Transverse colon (tissue), 4 donors: ENCODE results near the gene PLEKHA1. TPM values are rescaled to one million over a fixed set of nuclear protein-coding genes. Genes with fewer than 3 reads are reported as not detected.

ENCODE experiments used
- DNase-seq: peaks from one replicate; pipeline ENCODE4 v3.0.0-alpha.2; 2019
- H3K27ac ChIP-seq, 4 donors: fragments of 200-600 bp; sonication (generic); 2 replicates each; pipeline ENCODE4 v1.5.1; 2016 to 2018; ENCODE audit warnings: inconsistent platforms in 4 of 4
- H3K27me3 ChIP-seq: fragments of 200-600 bp; sonication (generic); 2 replicates; pipeline ENCODE4 v1.5.1; 2017; ENCODE audit warnings: inconsistent platforms
- H3K36me3 ChIP-seq, 4 donors: fragments of 200-600 bp; sonication (generic); 2 replicates each; pipeline ENCODE4 v1.5.1; 2017 to 2019; ENCODE audit warnings: inconsistent platforms in 4 of 4
- H3K4me1 ChIP-seq, 4 donors: fragments of 200-600 bp; sonication (generic); 2 replicates each; pipeline ENCODE4 v1.5.1; 2017 to 2020; ENCODE audit warnings: inconsistent platforms in 4 of 4
- H3K4me3 ChIP-seq, 4 donors: fragments of 200-600 bp; sonication (generic); 1 replicate in 1 of 4; 2 replicates in 3 of 4; pipeline versions ENCODE4 v1.5.1 to v1.6.1; 2017 to 2019; ENCODE audit warnings: inconsistent platforms in 4 of 4
- H3K9me3 ChIP-seq, 2 donors: fragments of 200-600 bp; sonication (generic); 2 replicates each; pipeline ENCODE4 v1.5.1; 2017 to 2019; ENCODE audit warnings: inconsistent platforms in 2 of 2
- CTCF ChIP-seq, 5 experiments: fragments of 200-600 bp in 3 of 5; fragments of 450-650 bp in 2 of 5; sonication (generic) in 3 of 5; IDR thresholded peaks; 1 replicate in 2 of 5; 2 replicates in 3 of 5; pipeline ENCODE4 v1.5.1; 2016 to 2017; ENCODE audit warnings: antibody characterized with exemption in 5 of 5, inconsistent platforms in 3 of 5, mild to moderate bottlenecking in 2 of 5, moderate library complexity in 1 of 5
- EP300 ChIP-seq: sonication (generic); formaldehyde crosslinking; IDR thresholded peaks from one replicate; pipeline ENCODE4 v1.6.1; 2017; ENCODE audit warnings: antibody characterized with exemption, low read depth
- POLR2A ChIP-seq: fragments of 450-650 bp; IDR thresholded peaks from one replicate; pipeline ENCODE4 v1.6.1; 2016; ENCODE audit warnings: antibody characterized with exemption, mild to moderate bottlenecking, moderate library complexity
- POLR2AphosphoS5 ChIP-seq, 3 donors: sonication (generic); formaldehyde crosslinking; IDR thresholded peaks; one replicate each; pipeline ENCODE4 v1.6.1; 2016; ENCODE audit warnings: antibody characterized with exemption in 3 of 3
- WGBS, 2 donors: methylation state at CpG; one replicate each; pipeline ENCODE4 v1.1.5; 2018; ENCODE audit warnings: low coverage in 1 of 2; 5-methylcytosine and 5-hydroxymethylcytosine counted together
- in situ Hi-C, 4 donors: fragments of 200-750 bp; cut with MboI; loops; one replicate each; pipeline versions ENCODE4 v1.15.0 to v1.15.1; 2017; ENCODE audit warnings: low sequenced_read_pairs in 3 of 4, low pct_ligation_motif_present in 1 of 4, low pct_unique_long_range_greater_than_20kb in 1 of 4
- intact Hi-C: fragments of 100-400 bp; cut with DNase I; formaldehyde crosslinking; loops from one replicate; pipeline ENCODE4 v1.15.1; 2023; ENCODE audit warnings: low total_unique reads
- total RNA-seq, 4 donors: library from RNA; depleted of rRNA; stranded (reverse); fragments of >200 nt; gene quantifications; one replicate each; pipeline ENCODE4 v1.1.0, GENCODE V29; 2016

Gene PLEKHA1
- total RNA-seq, 4 donors from 2014 or later, result 10.7 to 40.3 (median 28.9) TPM

GRCh38 chr10:122347170-122347841, 27.2 kb upstream of the PLEKHA1 start:
- no peak for TF ChIP-seq POLR2AphosphoS5 (IDR thresholded peaks at IDR 0.05)
- no peak for TF ChIP-seq POLR2A
- no peak for TF ChIP-seq EP300
- TF ChIP-seq CTCF (IDR thresholded peaks at IDR 0.05), result no peak
- DNase-seq, result no peak
- Histone ChIP-seq H3K4me1 (peaks cover 0 to 10% (median 5%) of the 10 kb centered on the region in 4 donors), H3K27me3 (no peaks in the 10 kb centered on the region), H3K27ac (no peak overlapping the region), H3K9me3 (no peaks in the 10 kb centered on the region), H3K4me3 (no peak overlapping the region), H3K36me3 (no peaks in the 10 kb centered on the region)
- intact Hi-C loops (no loop called here), in situ Hi-C loops (loop anchor here in 2 of 4 donors (10.0 kb wide), 1 partner anchor 87 kb away; no protein-coding TSS in a partner anchor)
- WGBS, 2 donors, result 82% methylated on average over 8 of the region's 8 CpGs; no CpG with 5 or more reads in 1 of the 2 donors

GRCh38 chr10:122348512-122348911, 26.0 kb upstream of the PLEKHA1 start:
- TF ChIP-seq POLR2A, result no peak
- Histone ChIP-seq H3K36me3 (no peaks in the 10 kb centered on the region), H3K9me3 (no peaks in the 10 kb centered on the region), H3K27me3 (no peaks in the 10 kb centered on the region), H3K4me1 (peaks cover 0 to 10% (median 5%) of the 10 kb centered on the region in 4 donors), H3K4me3 (no peak overlapping the region), H3K27ac (no peak overlapping the region)
- 67 to 80% methylated on average over 3 to 4 of the region's 4 CpGs for WGBS, 2 donors
- DNase-seq, result no peak
- intact Hi-C loops, result no loop called here
- in situ Hi-C loops, result loop anchor here in 2 of 4 donors (10.0 kb wide), 1 partner anchor 86 kb away; no protein-coding TSS in a partner anchor

- Histone ChIP-seq H3K4me3 (no peak overlapping the region), H3K4me1 (peaks cover 0 to 10% (median 5%) of the 10 kb centered on the region in 4 donors), H3K27me3 (no peaks in the 10 kb centered on the region), H3K27ac (no peak overlapping the region), H3K9me3 (no peaks in the 10 kb centered on the region), H3K36me3 (no peaks in the 10 kb centered on the region)
- no peak for TF ChIP-seq CTCF (IDR thresholded peaks at IDR 0.05)
- no peak for TF ChIP-seq POLR2A
- TF ChIP-seq EP300, result no peak
- TF ChIP-seq POLR2AphosphoS5 (IDR thresholded peaks at IDR 0.05), result no peak
- WGBS, 2 donors, result 72 to 91% methylated on average over 2 to 7 of the region's 7 CpGs
- in situ Hi-C loops, result loop anchor here in 2 of 4 donors (10.0 kb wide), 1 partner anchor 86 kb away; no protein-coding TSS in a partner anchor
- no peak for DNase-seq
- intact Hi-C loops, result no loop called here
Measured at GRCh38 chr10:122348935-122349361, 25.6 kb upstream of the PLEKHA1 start.

GRCh38 chr10:122349758-122350369, 24.6 kb upstream of the PLEKHA1 start:
- no peaks in the 10 kb centered on the region for H3K9me3 ChIP-seq
- no peaks in the 10 kb centered on the region for H3K36me3 ChIP-seq
- in situ Hi-C loops (loop anchor here in 2 of 4 donors (10.0 kb wide), 1 partner anchor 85 kb away; no protein-coding TSS in a partner anchor), intact Hi-C loops (no loop called here)
- no peak overlapping the region for H3K27ac ChIP-seq
- TF ChIP-seq EP300 (no peak), CTCF (IDR thresholded peaks at IDR 0.05) (no peak), POLR2A (no peak), POLR2AphosphoS5 (IDR thresholded peaks at IDR 0.05) (no peak)
- WGBS, 2 donors, result 68% methylated on average over 3 of the region's 3 CpGs; no CpG with 5 or more reads in 1 of the 2 donors
- no peaks in the 10 kb centered on the region for H3K27me3 ChIP-seq
- no peak for DNase-seq
- H3K4me1 ChIP-seq, result peaks cover 0 to 3% (median 2%) of the 10 kb centered on the region in 4 donors
- no peak overlapping the region for H3K4me3 ChIP-seq
